Uterus (tissue), 4 donors: ENCODE results near the gene RGPD8. TPM values are rescaled to one million over a fixed set of nuclear protein-coding genes. Genes with fewer than 3 reads are reported as not detected.

Source experiments
- small RNA-seq: library from RNA; depleted of rRNA; stranded (forward); fragments of <200 nt; gene quantifications from one replicate; pipeline ENCODE3, GENCODE V24; 2016
- total RNA-seq, 4 donors: library from RNA; depleted of rRNA in 3 of 4; stranded (reverse); fragments of >200 nt in 3 of 4; gene quantifications; one replicate each; pipeline versions ENCODE4 v1.1.0 to v1.2.4, GENCODE V29; 2014 to 2023
- donor health status: DM: yes; HTN: yes; CAD: no.

Gene RGPD8
- total RNA-seq, 4 donors from 2014 or later, result 5.3 to 39.8 (median 25.1) TPM

Small RNA genes lying within 50 kb of the gene (small RNA-seq; reads per million reads assigned to genes)
- not detected for gene AC115115.1

Other genes with a start within 250 kb of the RGPD8 start
- gene ZC3H8, start 178.6 kb downstream of the RGPD8 start, total RNA-seq, result 10 to 100 TPM in 2 of 4 donors, 1 to 10 TPM in 2; 1.8 to 42.0 (median 10.2) TPM
- 10 to 100 TPM in 3 of 4 donors, 1 to 10 TPM in 1; 4.9 to 41.0 (median 12.8) TPM for gene ZC3H6, start 158.0 kb downstream of the RGPD8 start, total RNA-seq
- gene TTL, start 48.5 kb upstream of the RGPD8 start, total RNA-seq, result 10 to 100 TPM in 3 of 4 donors, 1 to 10 TPM in 1; 3.8 to 45.5 (median 26.4) TPM
- gene POLR1B, start 108.8 kb upstream of the RGPD8 start, total RNA-seq, result 10 to 100 TPM in 3 of 4 donors, 1 to 10 TPM in 1; 6.8 to 41.4 (median 17.8) TPM
- gene CHCHD5, start 151.0 kb upstream of the RGPD8 start, total RNA-seq, result 10 to 100 TPM in 1 of 4 donors, 1 to 10 TPM in 2, not detected in 1; 6.5 to 22.6 (median 8.4) TPM
- gene SLC20A1, start 212.3 kb upstream of the RGPD8 start, total RNA-seq, result 10 to 100 TPM; 11.5 to 30.6 (median 24.4) TPM